ENCODE data around the gene VAT1L. TPM values are rescaled to one million over a fixed set of nuclear protein-coding genes. Genes with fewer than 3 reads are reported as not detected.

The VAT1L gene, protein sequence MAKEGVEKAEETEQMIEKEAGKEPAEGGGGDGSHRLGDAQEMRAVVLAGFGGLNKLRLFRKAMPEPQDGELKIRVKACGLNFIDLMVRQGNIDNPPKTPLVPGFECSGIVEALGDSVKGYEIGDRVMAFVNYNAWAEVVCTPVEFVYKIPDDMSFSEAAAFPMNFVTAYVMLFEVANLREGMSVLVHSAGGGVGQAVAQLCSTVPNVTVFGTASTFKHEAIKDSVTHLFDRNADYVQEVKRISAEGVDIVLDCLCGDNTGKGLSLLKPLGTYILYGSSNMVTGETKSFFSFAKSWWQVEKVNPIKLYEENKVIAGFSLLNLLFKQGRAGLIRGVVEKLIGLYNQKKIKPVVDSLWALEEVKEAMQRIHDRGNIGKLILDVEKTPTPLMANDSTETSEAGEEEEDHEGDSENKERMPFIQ
- not detected in 2 replicates for total RNA-seq (2012; rRNA removed)

DNA sequence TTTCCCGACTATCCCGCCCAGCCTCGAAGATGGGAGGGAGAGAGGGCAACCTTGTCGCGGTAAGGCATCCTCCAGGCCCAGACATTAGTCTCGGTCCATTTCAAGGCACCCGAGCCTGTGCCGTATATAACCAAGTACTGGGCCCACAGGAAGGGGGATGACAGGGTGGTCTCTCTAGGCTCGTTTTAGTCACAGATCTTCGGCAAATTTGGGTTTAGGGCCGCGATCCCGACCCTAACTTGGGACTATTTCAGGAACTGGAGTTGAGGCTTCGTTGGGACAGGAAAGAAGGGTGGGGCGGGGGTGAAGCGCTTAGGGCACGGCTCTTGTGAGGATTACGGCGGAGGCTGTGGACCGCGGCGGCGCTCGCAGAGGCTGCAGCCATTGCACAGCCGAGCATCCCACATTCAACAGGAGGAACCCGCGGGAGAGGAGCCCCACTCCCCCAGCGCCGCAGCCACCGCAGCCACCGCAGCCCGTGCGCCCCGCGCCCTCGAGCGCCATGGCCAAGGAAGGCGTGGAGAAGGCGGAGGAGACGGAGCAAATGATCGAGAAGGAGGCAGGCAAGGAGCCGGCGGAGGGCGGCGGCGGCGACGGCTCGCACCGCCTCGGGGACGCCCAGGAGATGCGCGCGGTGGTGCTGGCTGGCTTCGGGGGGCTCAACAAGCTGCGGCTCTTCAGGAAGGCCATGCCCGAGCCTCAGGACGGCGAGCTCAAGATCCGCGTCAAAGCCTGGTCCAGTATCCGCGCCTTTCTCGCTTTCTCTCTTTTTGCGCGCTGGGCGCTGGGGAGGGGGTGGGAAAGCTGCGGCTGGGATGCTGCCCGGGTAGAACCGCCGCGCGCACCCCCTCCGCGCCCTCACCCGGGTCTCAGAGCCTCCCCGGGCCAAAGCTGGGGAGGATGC is at the start of gene VAT1L:
Gene VAT1L (plus strand): TSS at position 384 of the 904 bp plus-strand sequence. CDS start 119 bp downstream, at position 503.
- Histone ChIP-seq H3K4me1 (ENCODE audit: control insufficient read depth, insufficient read depth, low read length) (peaks cover 5% of the 10 kb centered on the region), H3K36me3 (ENCODE audit: insufficient read depth, low read length) (no peaks in the 10 kb centered on the region), H3K9ac (ENCODE audit: low read depth, low read length) (no peak within 1 kb of the TSS), H3K4me3 (ENCODE audit: low read length) (peak within 1 kb of the TSS; percentile 70), H3K9me3 (replicated peaks; ENCODE audit: low read length) (no peaks in the 10 kb centered on the region), H3K4me2 (ENCODE audit: low read length) (peak within 1 kb of the TSS; percentile 80), H3K27me3 (ENCODE audit: control insufficient read depth, insufficient read depth, low read length) (peaks cover 53% of the 10 kb centered on the region)

DNA sequence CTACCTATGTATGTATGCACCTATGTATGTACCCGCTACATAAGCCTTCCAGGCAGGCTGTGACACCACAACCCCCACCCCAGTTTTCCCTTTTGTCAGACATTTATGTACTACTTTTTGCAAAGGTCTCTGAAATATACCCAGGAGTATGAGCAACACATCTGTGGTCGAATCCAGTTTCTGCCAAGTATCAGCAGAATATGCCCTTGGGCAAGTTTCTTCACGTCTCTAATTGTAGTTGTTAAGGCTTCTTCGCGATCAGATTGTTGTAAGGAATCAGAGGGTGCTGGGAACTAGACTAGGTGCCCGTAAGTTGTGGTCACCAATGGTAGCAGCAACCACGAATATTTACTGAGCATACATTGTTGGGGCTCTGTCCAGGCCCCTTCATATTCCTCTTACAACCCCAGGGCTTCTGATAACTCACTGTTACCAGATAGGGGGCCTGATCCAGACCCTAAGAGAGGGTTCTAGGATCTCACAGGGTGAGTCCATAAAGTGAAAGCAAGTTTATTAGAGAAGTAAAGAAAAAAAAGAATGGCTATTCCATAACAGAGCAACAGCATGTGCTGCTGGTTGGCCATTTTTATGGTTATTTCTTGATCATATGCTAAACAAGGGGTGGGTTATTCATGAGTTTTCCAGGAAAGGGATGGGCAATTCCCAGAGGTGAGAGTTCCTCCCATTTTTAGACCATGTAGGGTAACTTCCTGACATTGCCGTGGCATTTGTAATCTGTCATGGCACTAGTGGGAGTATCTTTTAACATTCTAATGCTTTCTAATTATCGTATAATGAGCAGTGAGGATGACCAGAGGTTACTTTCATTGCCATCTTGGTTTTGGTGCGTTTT is 49.4 kb upstream of the VAT1L start:
- Histone ChIP-seq H3K4me1 (ENCODE audit: control insufficient read depth, insufficient read depth, low read length) (no peaks in the 10 kb centered on the region), H3K36me3 (ENCODE audit: insufficient read depth, low read length) (no peaks in the 10 kb centered on the region), H3K27me3 (ENCODE audit: control insufficient read depth, insufficient read depth, low read length) (no peaks in the 10 kb centered on the region), H3K4me3 (ENCODE audit: low read length) (no peak overlapping the region), H3K9me3 (replicated peaks; ENCODE audit: low read length) (no peaks in the 10 kb centered on the region), H3K9ac (ENCODE audit: low read depth, low read length) (no peak overlapping the region), H3K4me2 (ENCODE audit: low read length) (no peak overlapping the region)

GRCh38 chr16:77739559-77739892 is 48.8 kb upstream of the VAT1L start:
- no peak overlapping the region for H3K9ac ChIP-seq (ENCODE audit: low read depth, low read length)

GRCh38 chr16:77744141-77744540 is 44.2 kb upstream of the VAT1L start:
- Histone ChIP-seq H3K36me3 (ENCODE audit: insufficient read depth, low read length) (no peaks in the 10 kb centered on the region), H3K4me3 (ENCODE audit: low read length) (no peak overlapping the region), H3K9ac (ENCODE audit: low read depth, low read length) (no peak overlapping the region), H3K9me3 (replicated peaks; ENCODE audit: low read length) (no peaks in the 10 kb centered on the region), H3K4me2 (ENCODE audit: low read length) (no peak overlapping the region), H3K27me3 (ENCODE audit: control insufficient read depth, insufficient read depth, low read length) (no peaks in the 10 kb centered on the region), H3K4me1 (ENCODE audit: control insufficient read depth, insufficient read depth, low read length) (no peaks in the 10 kb centered on the region)

More at GRCh38 chr16:77739559-77739892, 48.8 kb upstream of the VAT1L start:
- no peaks in the 10 kb centered on the region for H3K4me1 ChIP-seq (ENCODE audit: control insufficient read depth, insufficient read depth, low read length)
- no peaks in the 10 kb centered on the region for H3K27me3 ChIP-seq (ENCODE audit: control insufficient read depth, insufficient read depth, low read length)
- H3K9me3 ChIP-seq (replicated peaks; ENCODE audit: low read length), result no peaks in the 10 kb centered on the region
- H3K4me3 ChIP-seq (ENCODE audit: low read length), result no peak overlapping the region
- H3K4me2 ChIP-seq (ENCODE audit: low read length), result no peak overlapping the region
- H3K36me3 ChIP-seq (ENCODE audit: insufficient read depth, low read length), result no peaks in the 10 kb centered on the region

GRCh38 chr16:77745972-77746371 is 42.4 kb upstream of the VAT1L start:
- no peak overlapping the region for H3K9ac ChIP-seq (ENCODE audit: low read depth, low read length)
- H3K9me3 ChIP-seq (replicated peaks; ENCODE audit: low read length), result no peaks in the 10 kb centered on the region
- H3K4me2 ChIP-seq (ENCODE audit: low read length), result no peak overlapping the region
- no peaks in the 10 kb centered on the region for H3K36me3 ChIP-seq (ENCODE audit: insufficient read depth, low read length)
- H3K4me1 ChIP-seq (ENCODE audit: control insufficient read depth, insufficient read depth, low read length), result no peaks in the 10 kb centered on the region
- no peak overlapping the region for H3K4me3 ChIP-seq (ENCODE audit: low read length)
- no peaks in the 10 kb centered on the region for H3K27me3 ChIP-seq (ENCODE audit: control insufficient read depth, insufficient read depth, low read length)

- Histone ChIP-seq H3K4me2 (ENCODE audit: low read length) (no peak overlapping the region), H3K9me3 (replicated peaks; ENCODE audit: low read length) (no peaks in the 10 kb centered on the region), H3K4me1 (ENCODE audit: control insufficient read depth, insufficient read depth, low read length) (no peaks in the 10 kb centered on the region), H3K36me3 (ENCODE audit: insufficient read depth, low read length) (no peaks in the 10 kb centered on the region), H3K27me3 (ENCODE audit: control insufficient read depth, insufficient read depth, low read length) (peaks cover 5% of the 10 kb centered on the region), H3K9ac (ENCODE audit: low read depth, low read length) (no peak overlapping the region), H3K4me3 (ENCODE audit: low read length) (no peak overlapping the region)
These were observed 39.9 kb upstream of the VAT1L start for GRCh38 chr16:77748421-77749005.

DNA sequence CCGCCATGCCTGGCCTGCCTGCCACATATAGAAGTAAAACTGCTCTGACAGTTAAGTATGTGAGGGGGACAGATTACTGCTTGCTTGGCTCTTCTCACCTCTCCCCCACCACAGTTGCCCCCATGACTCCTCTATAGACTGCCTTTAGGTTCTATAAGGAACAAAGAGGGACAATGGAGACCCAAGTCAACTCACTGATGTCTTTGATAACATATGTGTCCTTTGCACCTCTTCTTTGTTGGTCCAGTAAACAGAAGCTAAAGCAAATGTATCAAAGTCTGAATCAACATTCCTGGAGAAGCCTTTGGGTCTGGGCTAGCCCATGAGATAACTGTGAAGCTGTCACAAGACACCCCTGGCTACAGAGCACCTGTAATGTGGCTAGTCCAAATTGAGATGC is 38.9 kb upstream of the VAT1L start:
- no peak overlapping the region for H3K4me3 ChIP-seq (ENCODE audit: low read length)
- no peaks in the 10 kb centered on the region for H3K36me3 ChIP-seq (ENCODE audit: insufficient read depth, low read length)
- no peak overlapping the region for H3K9ac ChIP-seq (ENCODE audit: low read depth, low read length)
- H3K27me3 ChIP-seq (ENCODE audit: control insufficient read depth, insufficient read depth, low read length), result peaks cover 5% of the 10 kb centered on the region
- H3K4me1 ChIP-seq (ENCODE audit: control insufficient read depth, insufficient read depth, low read length), result no peaks in the 10 kb centered on the region
- H3K9me3 ChIP-seq (replicated peaks; ENCODE audit: low read length), result no peaks in the 10 kb centered on the region
- no peak overlapping the region for H3K4me2 ChIP-seq (ENCODE audit: low read length)

DNA sequence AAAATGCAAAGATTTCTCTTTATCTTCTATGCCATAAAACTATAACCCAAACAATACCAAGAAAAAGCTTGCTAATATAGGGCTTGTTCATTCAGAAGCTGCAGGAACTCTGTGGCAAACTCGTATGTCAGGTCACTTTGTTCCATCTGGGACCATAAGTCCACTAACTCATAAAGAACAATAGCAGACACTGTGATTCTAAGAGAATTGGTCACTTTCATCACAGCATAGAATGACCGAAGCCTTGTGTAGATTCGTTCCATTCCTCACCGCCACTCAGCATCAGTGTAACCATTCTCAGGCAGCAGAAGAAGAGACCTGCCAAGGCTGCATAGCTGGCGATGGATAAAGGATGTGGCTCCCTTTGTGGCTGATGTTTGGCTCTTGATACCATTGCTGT is 30.3 kb upstream of the VAT1L start:
- H3K36me3 ChIP-seq (ENCODE audit: insufficient read depth, low read length), result no peaks in the 10 kb centered on the region
- no peaks in the 10 kb centered on the region for H3K4me1 ChIP-seq (ENCODE audit: control insufficient read depth, insufficient read depth, low read length)
- H3K9ac ChIP-seq (ENCODE audit: low read depth, low read length), result no peak overlapping the region
- H3K9me3 ChIP-seq (replicated peaks; ENCODE audit: low read length), result no peaks in the 10 kb centered on the region
- H3K27me3 ChIP-seq (ENCODE audit: control insufficient read depth, insufficient read depth, low read length), result no peaks in the 10 kb centered on the region
- H3K4me3 ChIP-seq (ENCODE audit: low read length), result no peak overlapping the region
- no peak overlapping the region for H3K4me2 ChIP-seq (ENCODE audit: low read length)

DNA sequence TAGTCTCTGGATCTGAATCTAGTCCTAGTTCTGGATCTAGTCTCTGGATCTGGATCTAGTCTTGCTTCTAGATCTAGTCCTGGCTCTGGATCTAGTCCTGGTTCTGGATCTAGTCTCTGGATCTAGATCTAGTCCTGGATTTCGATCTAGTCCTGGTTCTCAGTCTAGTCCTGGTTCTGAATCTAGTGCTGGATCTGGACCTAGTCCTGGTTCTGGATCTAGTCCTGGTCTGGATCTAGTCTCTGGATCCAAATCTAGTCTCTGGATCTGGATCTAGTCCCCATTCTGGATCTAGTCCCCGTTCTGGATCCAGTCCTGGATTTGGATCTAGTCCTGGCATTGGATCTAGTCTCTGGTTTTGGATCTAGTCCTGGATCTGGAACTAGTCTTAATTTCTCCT is 29.9 kb upstream of the VAT1L start:
- Histone ChIP-seq H3K36me3 (ENCODE audit: insufficient read depth, low read length) (no peaks in the 10 kb centered on the region), H3K9ac (ENCODE audit: low read depth, low read length) (no peak overlapping the region), H3K9me3 (replicated peaks; ENCODE audit: low read length) (no peaks in the 10 kb centered on the region), H3K4me3 (ENCODE audit: low read length) (no peak overlapping the region), H3K4me1 (ENCODE audit: control insufficient read depth, insufficient read depth, low read length) (no peaks in the 10 kb centered on the region), H3K4me2 (ENCODE audit: low read length) (no peak overlapping the region), H3K27me3 (ENCODE audit: control insufficient read depth, insufficient read depth, low read length) (no peaks in the 10 kb centered on the region)

- no peaks in the 10 kb centered on the region for H3K36me3 ChIP-seq (ENCODE audit: insufficient read depth, low read length)
- H3K9ac ChIP-seq (ENCODE audit: low read depth, low read length), result no peak overlapping the region
These were observed 29.2 kb upstream of the VAT1L start for GRCh38 chr16:77759201-77759600.

DNA sequence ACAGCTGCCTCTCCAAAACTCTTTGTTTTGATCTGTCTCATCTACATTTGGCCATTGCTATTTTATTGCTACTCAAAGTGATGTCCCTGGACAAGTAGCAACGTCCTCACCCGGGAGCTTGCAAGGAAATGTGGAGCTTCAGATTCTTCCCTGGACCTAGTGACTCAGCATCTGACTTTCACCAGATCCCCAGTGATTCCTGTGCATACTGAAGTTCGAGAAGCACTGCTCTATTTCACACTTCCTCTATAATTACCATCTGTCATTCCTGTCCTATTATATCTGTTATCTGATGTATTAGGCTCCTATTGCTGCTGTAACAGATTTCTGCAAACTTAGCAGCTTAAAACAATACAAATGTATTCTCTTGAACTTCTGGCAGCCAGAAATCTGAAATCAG is 28.5 kb upstream of the VAT1L start:
- no peak overlapping the region for H3K4me3 ChIP-seq (ENCODE audit: low read length)
- H3K9me3 ChIP-seq (replicated peaks; ENCODE audit: low read length), result no peaks in the 10 kb centered on the region
- H3K9ac ChIP-seq (ENCODE audit: low read depth, low read length), result no peak overlapping the region
- no peaks in the 10 kb centered on the region for H3K27me3 ChIP-seq (ENCODE audit: control insufficient read depth, insufficient read depth, low read length)
- no peaks in the 10 kb centered on the region for H3K36me3 ChIP-seq (ENCODE audit: insufficient read depth, low read length)
- no peak overlapping the region for H3K4me2 ChIP-seq (ENCODE audit: low read length)
- no peaks in the 10 kb centered on the region for H3K4me1 ChIP-seq (ENCODE audit: control insufficient read depth, insufficient read depth, low read length)

More at GRCh38 chr16:77759201-77759600, 29.2 kb upstream of the VAT1L start:
- Histone ChIP-seq H3K9me3 (replicated peaks; ENCODE audit: low read length) (no peaks in the 10 kb centered on the region), H3K27me3 (ENCODE audit: control insufficient read depth, insufficient read depth, low read length) (no peaks in the 10 kb centered on the region), H3K4me1 (ENCODE audit: control insufficient read depth, insufficient read depth, low read length) (no peaks in the 10 kb centered on the region), H3K4me2 (ENCODE audit: low read length) (no peak overlapping the region), H3K4me3 (ENCODE audit: low read length) (no peak overlapping the region)

Measured in skeletal muscle satellite cell (primary cell).